Urinary bladder (tissue), 4 donors: ENCODE measurements around the gene RELA. TPM values are rescaled to one million over a fixed set of nuclear protein-coding genes. Genes with fewer than 3 reads are reported as not detected.
"Not testable (repeated sequence)": the region's sequence is repeated elsewhere in the genome, so short reads cannot be mapped to it uniquely, and the experiment has no call there.

Experiments used
- DNase-seq: peaks from one replicate; pipeline ENCODE4 v3.0.0-alpha.2; 2015; ENCODE audit errors: extremely low spot score
- H3K27ac ChIP-seq: one replicate; pipeline ENCODE4 v1.5.1; 2013; ENCODE audit warnings: low read depth, mild to moderate bottlenecking, moderate library complexity
- H3K36me3 ChIP-seq: one replicate; pipeline ENCODE4 v1.6.1; 2013; ENCODE audit warnings: mild to moderate bottlenecking, moderate library complexity; ENCODE audit not compliant: insufficient read depth
- H3K4me1 ChIP-seq: one replicate; pipeline ENCODE4 v1.6.1; 2013; ENCODE audit warnings: mild to moderate bottlenecking, moderate library complexity; ENCODE audit not compliant: insufficient read depth
- H3K4me3 ChIP-seq: one replicate; pipeline ENCODE4 v1.5.1; 2013; ENCODE audit warnings: low read depth, low read length
- WGBS: extraction: QIAGEN DNeasy Blood & Tissue Kit; methylation state at CpG from one replicate; pipeline ENCODE4 v1.1.7; 2013; 5-methylcytosine and 5-hydroxymethylcytosine counted together
- polyA plus RNA-seq: library from polyadenylated mRNA; stranded (reverse); fragments of 200-250 nt; gene quantifications from one replicate; pipeline ENCODE4 v1.2.3, GENCODE V29; 2013
- total RNA-seq: library from RNA; depleted of rRNA; stranded (reverse); fragments of >200 nt; gene quantifications from one replicate; pipeline ENCODE4 v1.2.3, GENCODE V29; 2014
- donor health status: healthy with polysubstance abuse.
- donor health status: healthy.

RELA gene
- total and polyA plus RNA-seq, 2 donors, result 18.5 to 80.8 TPM

- DNase-seq, result no peak
- Histone ChIP-seq H3K36me3 (peaks cover 4% of the 10 kb centered on the region), H3K27ac (no peak overlapping the region), H3K4me1 (no peaks in the 10 kb centered on the region), H3K4me3 (no peak overlapping the region)
- WGBS, result 75% methylated on average over 12 of the region's 12 CpGs
Measured at GRCh38 chr11:65648997-65649493, 13.7 kb downstream of the RELA start.

- H3K27ac ChIP-seq, result peak overlapping the region; percentile 42
- DNase-seq, result no peak
- H3K36me3 ChIP-seq, result peaks cover 4% of the 10 kb centered on the region
- no peaks in the 10 kb centered on the region for H3K4me1 ChIP-seq
- peak overlapping the region; percentile 23 for H3K4me3 ChIP-seq
- 30% methylated on average over 86 of the region's 87 CpGs for WGBS
Measured at GRCh38 chr11:65646958-65647701, 15.6 kb downstream of the RELA start.

GRCh38 chr11:65646288-65646957 lies 16.3 kb downstream of the RELA start:
- H3K4me3 ChIP-seq, result no peak overlapping the region
- no peaks in the 10 kb centered on the region for H3K4me1 ChIP-seq
- no peak overlapping the region for H3K27ac ChIP-seq
- H3K36me3 ChIP-seq, result peaks cover 4% of the 10 kb centered on the region
- no peak for DNase-seq
- 75% methylated on average over 68 of the region's 68 CpGs for WGBS

- Histone ChIP-seq H3K4me1 (no peaks in the 10 kb centered on the region), H3K27ac (no peak overlapping the region), H3K4me3 (no peak overlapping the region), H3K36me3 (peaks cover 4% of the 10 kb centered on the region)
- WGBS, result 70% methylated on average over 10 of the region's 10 CpGs
- no peak for DNase-seq
Measured at GRCh38 chr11:65645710-65646109, 17.0 kb downstream of the RELA start.

- WGBS, result 88% methylated on average over 11 of the region's 11 CpGs
- Histone ChIP-seq H3K4me1 (no peaks in the 10 kb centered on the region), H3K4me3 (no peak overlapping the region), H3K27ac (no peak overlapping the region), H3K36me3 (peaks cover 4% of the 10 kb centered on the region)
- DNase-seq, result no peak
Measured at GRCh38 chr11:65644837-65645236, 17.9 kb downstream of the RELA start.

GRCh38 chr11:65643971-65644370 lies 18.7 kb downstream of the RELA start:
- no peak for DNase-seq
- H3K4me1 ChIP-seq, result no peaks in the 10 kb centered on the region
- H3K36me3 ChIP-seq, result peaks cover 4% of the 10 kb centered on the region
- no peak overlapping the region for H3K4me3 ChIP-seq
- H3K27ac ChIP-seq, result no peak overlapping the region
- 69% methylated on average over 6 of the region's 6 CpGs for WGBS

GRCh38 chr11:65642014-65642671 lies 20.6 kb downstream of the RELA start:
- no peak overlapping the region for H3K27ac ChIP-seq
- no peak for DNase-seq
- no peaks in the 10 kb centered on the region for H3K4me1 ChIP-seq
- no peak overlapping the region for H3K4me3 ChIP-seq
- 53% methylated on average over 49 of the region's 49 CpGs for WGBS
- H3K36me3 ChIP-seq, result peaks cover 4% of the 10 kb centered on the region

GRCh38 chr11:65641297-65642013 lies 21.3 kb downstream of the RELA start:
- no peak for DNase-seq
- WGBS, result 81% methylated on average over 16 of the region's 16 CpGs
- Histone ChIP-seq H3K27ac (no peak overlapping the region), H3K4me3 (no peak overlapping the region), H3K4me1 (no peaks in the 10 kb centered on the region), H3K36me3 (peaks cover 3% of the 10 kb centered on the region)

- peak overlapping the region; percentile 21 for H3K4me3 ChIP-seq
- H3K36me3 ChIP-seq, result no peaks in the 10 kb centered on the region
- 78% methylated on average over 35 of the region's 35 CpGs for WGBS
- H3K27ac ChIP-seq, result no peak overlapping the region
- H3K4me1 ChIP-seq, result no peaks in the 10 kb centered on the region
- DNase-seq, result no peak
Measured at GRCh38 chr11:65640483-65641296, 22.0 kb downstream of the RELA start.

- Histone ChIP-seq H3K36me3 (peaks cover 4% of the 10 kb centered on the region), H3K4me3 (peak overlapping the region; percentile 3), H3K4me1 (no peaks in the 10 kb centered on the region), H3K27ac (no peak overlapping the region)
- no peak for DNase-seq
- 71% methylated on average over 8 of the region's 8 CpGs for WGBS
Measured at GRCh38 chr11:65639623-65640482, 22.9 kb downstream of the RELA start.

GRCh38 chr11:65639228-65639597 lies 23.5 kb downstream of the RELA start:
- DNase-seq, H3K36me3 ChIP-seq, H3K4me1 ChIP-seq, H3K27ac ChIP-seq, H3K4me3 ChIP-seq: not testable (repeated sequence)
- WGBS, result 80% methylated on average over 9 of the region's 9 CpGs

GRCh38 chr11:65637794-65638419 lies 24.8 kb downstream of the RELA start, which contains the start of gene SIPA1:
Gene SIPA1 (plus strand): TSS chr11:65638101. CDS start chr11:65640922, 2,821 bp downstream.
- H3K36me3 ChIP-seq, result peaks cover 4% of the 10 kb centered on the region
- H3K4me3 ChIP-seq, result peak within 1 kb of the TSS; percentile 60
- H3K4me1 ChIP-seq, result no peaks in the 10 kb centered on the region
- peak within 1 kb of the TSS; percentile 55 for H3K27ac ChIP-seq
- no peak for DNase-seq
- 3% methylated on average over 46 of the region's 46 CpGs for whole genome bisulfite sequencing
